ENCODE data around the gene TNIK. TPM values are rescaled to one million over a fixed set of nuclear protein-coding genes. Genes with fewer than 3 reads are reported as not detected.

The TNIK gene
- total and polyA plus RNA-seq, 4 donors = 3.7 to 9.8 (median 5.2) TPM

DNA sequence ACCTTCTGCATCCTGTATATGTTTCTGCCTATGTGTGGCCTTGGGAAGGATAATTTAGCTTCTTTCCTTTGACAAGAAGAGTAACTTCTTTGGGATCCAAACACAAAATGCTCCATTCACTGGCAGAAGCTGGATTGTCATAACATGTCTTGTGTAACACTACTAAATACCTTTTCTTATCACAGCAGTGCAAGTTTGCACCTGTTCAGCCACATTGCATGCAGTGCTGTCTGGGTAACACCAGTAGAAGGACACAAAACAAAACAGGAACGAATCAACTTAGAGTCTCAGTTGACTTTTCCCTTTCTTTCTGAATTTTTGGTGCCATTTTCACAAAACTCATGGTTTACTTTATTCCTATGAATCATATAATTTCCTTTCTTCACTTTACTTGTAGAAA lies 43.6 kb upstream of the TNIK start:
- H3K4me1 ChIP-seq (ENCODE audit: control insufficient read depth in 4 of 4, insufficient read depth in 4 of 4, low read length in 3 of 4) = no peaks in the 10 kb centered on the region
- DNase-seq (ENCODE audit: low spot score) = no peak
- H3K27ac ChIP-seq (ENCODE audit: low read depth in 1 of 2, low read length in 2 of 2) = no peak overlapping the region
- no peaks in the 10 kb centered on the region for H3K36me3 ChIP-seq (ENCODE audit: control insufficient read depth in 4 of 4, insufficient read depth in 3 of 4, low read depth in 1 of 4, low read length in 3 of 4)
- H3K9me3 ChIP-seq (ENCODE audit: control insufficient read depth in 4 of 4, low read length in 3 of 4) = no peaks in the 10 kb centered on the region
- H3K27me3 ChIP-seq (ENCODE audit: control insufficient read depth in 4 of 4, insufficient read depth in 4 of 4, low read length in 3 of 4) = no peaks in the 10 kb centered on the region
- no peak overlapping the region for H3K4me3 ChIP-seq (ENCODE audit: low read depth in 1 of 3, low read length in 3 of 3)
- WGBS = 89% methylated on average over 1 of the region's 1 CpG
- TF ChIP-seq, protein P1, sequence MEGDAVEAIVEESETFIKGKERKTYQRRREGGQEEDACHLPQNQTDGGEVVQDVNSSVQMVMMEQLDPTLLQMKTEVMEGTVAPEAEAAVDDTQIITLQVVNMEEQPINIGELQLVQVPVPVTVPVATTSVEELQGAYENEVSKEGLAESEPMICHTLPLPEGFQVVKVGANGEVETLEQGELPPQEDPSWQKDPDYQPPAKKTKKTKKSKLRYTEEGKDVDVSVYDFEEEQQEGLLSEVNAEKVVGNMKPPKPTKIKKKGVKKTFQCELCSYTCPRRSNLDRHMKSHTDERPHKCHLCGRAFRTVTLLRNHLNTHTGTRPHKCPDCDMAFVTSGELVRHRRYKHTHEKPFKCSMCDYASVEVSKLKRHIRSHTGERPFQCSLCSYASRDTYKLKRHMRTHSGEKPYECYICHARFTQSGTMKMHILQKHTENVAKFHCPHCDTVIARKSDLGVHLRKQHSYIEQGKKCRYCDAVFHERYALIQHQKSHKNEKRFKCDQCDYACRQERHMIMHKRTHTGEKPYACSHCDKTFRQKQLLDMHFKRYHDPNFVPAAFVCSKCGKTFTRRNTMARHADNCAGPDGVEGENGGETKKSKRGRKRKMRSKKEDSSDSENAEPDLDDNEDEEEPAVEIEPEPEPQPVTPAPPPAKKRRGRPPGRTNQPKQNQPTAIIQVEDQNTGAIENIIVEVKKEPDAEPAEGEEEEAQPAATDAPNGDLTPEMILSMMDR (IDR thresholded peaks at IDR 0.05; ENCODE audit: low read depth, low read length, missing input control) = no peak
- no peak for TF ChIP-seq JUND (IDR thresholded peaks at IDR 0.05)
- TF ChIP-seq RXRA (IDR thresholded peaks at IDR 0.05) = no peak
- TF ChIP-seq, protein P2, sequence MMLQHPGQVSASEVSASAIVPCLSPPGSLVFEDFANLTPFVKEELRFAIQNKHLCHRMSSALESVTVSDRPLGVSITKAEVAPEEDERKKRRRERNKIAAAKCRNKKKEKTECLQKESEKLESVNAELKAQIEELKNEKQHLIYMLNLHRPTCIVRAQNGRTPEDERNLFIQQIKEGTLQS (IDR thresholded peaks at IDR 0.05) = no peak
- TF ChIP-seq FOXA1 (IDR thresholded peaks at IDR 0.05) = no peak
- no peak for TF ChIP-seq FOXA2 (IDR thresholded peaks at IDR 0.05)
- no peak for TF ChIP-seq TAF1 (conservative IDR thresholded peaks at IDR 0.05)
- TF ChIP-seq HNF4G (IDR thresholded peaks at IDR 0.05) = no peak
- no peak for TF ChIP-seq NR2F2 (IDR thresholded peaks at IDR 0.05)
- TF ChIP-seq EGR1 (IDR thresholded peaks at IDR 0.05; ENCODE audit: low read depth in 2 of 2) = no peak
- TF ChIP-seq, protein P3, sequence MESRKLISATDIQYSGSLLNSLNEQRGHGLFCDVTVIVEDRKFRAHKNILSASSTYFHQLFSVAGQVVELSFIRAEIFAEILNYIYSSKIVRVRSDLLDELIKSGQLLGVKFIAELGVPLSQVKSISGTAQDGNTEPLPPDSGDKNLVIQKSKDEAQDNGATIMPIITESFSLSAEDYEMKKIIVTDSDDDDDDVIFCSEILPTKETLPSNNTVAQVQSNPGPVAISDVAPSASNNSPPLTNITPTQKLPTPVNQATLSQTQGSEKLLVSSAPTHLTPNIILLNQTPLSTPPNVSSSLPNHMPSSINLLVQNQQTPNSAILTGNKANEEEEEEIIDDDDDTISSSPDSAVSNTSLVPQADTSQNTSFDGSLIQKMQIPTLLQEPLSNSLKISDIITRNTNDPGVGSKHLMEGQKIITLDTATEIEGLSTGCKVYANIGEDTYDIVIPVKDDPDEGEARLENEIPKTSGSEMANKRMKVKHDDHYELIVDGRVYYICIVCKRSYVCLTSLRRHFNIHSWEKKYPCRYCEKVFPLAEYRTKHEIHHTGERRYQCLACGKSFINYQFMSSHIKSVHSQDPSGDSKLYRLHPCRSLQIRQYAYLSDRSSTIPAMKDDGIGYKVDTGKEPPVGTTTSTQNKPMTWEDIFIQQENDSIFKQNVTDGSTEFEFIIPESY (IDR thresholded peaks at IDR 0.05) = no peak
- TF ChIP-seq RAD21 (IDR thresholded peaks at IDR 0.05) = no peak
- no peak for TF ChIP-seq GABPA (IDR thresholded peaks at IDR 0.05 in 1 of 2, conservative IDR thresholded peaks at IDR 0.05 in 1 of 2)
- no peak for TF ChIP-seq SP1 (IDR thresholded peaks at IDR 0.05)
- no peak for TF ChIP-seq YY1 (IDR thresholded peaks at IDR 0.05)
- TF ChIP-seq, protein P4, sequence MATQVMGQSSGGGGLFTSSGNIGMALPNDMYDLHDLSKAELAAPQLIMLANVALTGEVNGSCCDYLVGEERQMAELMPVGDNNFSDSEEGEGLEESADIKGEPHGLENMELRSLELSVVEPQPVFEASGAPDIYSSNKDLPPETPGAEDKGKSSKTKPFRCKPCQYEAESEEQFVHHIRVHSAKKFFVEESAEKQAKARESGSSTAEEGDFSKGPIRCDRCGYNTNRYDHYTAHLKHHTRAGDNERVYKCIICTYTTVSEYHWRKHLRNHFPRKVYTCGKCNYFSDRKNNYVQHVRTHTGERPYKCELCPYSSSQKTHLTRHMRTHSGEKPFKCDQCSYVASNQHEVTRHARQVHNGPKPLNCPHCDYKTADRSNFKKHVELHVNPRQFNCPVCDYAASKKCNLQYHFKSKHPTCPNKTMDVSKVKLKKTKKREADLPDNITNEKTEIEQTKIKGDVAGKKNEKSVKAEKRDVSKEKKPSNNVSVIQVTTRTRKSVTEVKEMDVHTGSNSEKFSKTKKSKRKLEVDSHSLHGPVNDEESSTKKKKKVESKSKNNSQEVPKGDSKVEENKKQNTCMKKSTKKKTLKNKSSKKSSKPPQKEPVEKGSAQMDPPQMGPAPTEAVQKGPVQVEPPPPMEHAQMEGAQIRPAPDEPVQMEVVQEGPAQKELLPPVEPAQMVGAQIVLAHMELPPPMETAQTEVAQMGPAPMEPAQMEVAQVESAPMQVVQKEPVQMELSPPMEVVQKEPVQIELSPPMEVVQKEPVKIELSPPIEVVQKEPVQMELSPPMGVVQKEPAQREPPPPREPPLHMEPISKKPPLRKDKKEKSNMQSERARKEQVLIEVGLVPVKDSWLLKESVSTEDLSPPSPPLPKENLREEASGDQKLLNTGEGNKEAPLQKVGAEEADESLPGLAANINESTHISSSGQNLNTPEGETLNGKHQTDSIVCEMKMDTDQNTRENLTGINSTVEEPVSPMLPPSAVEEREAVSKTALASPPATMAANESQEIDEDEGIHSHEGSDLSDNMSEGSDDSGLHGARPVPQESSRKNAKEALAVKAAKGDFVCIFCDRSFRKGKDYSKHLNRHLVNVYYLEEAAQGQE (IDR thresholded peaks at IDR 0.05) = no peak
- no peak overlapping the region for H3K9ac ChIP-seq (ENCODE audit: low read depth in 1 of 2, low read length in 2 of 2)

DNA sequence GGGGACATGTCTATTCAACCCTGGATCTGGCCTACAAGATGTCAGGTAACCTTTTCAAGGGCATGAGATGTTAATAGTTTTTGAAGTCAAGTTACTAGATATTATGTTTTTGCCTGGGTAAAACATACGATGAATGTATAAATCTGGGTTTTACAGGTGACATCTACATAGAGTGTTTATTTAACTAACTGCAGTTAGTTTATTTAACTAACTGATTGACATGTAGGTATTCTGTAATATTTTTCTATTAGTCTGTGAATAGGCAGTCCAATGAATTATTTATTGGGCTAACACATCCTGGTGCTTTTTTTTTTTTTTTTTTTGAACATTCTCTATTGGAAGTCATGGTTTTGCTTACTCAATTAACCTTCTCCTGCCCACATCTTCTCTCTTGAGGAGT lies 38.7 kb upstream of the TNIK start:
- 86% methylated on average over 1 of the region's 1 CpG for WGBS
- DNase-seq (ENCODE audit: low spot score) = no peak
- H3K9ac ChIP-seq (ENCODE audit: low read depth in 1 of 2, low read length in 2 of 2) = no peak overlapping the region
- no peaks in the 10 kb centered on the region for H3K4me1 ChIP-seq (ENCODE audit: control insufficient read depth in 4 of 4, insufficient read depth in 4 of 4, low read length in 3 of 4)
- no peaks in the 10 kb centered on the region for H3K27me3 ChIP-seq (ENCODE audit: control insufficient read depth in 4 of 4, insufficient read depth in 4 of 4, low read length in 3 of 4)
- no peak overlapping the region for H3K4me3 ChIP-seq (ENCODE audit: low read depth in 1 of 3, low read length in 3 of 3)
- TF ChIP-seq, protein P3 (IDR thresholded peaks at IDR 0.05) = no peak
- no peak for TF ChIP-seq TAF1 (conservative IDR thresholded peaks at IDR 0.05)
- TF ChIP-seq RXRA (IDR thresholded peaks at IDR 0.05) = no peak
- no peaks in the 10 kb centered on the region for H3K9me3 ChIP-seq (ENCODE audit: control insufficient read depth in 4 of 4, low read length in 3 of 4)
- no peak overlapping the region for H3K27ac ChIP-seq (ENCODE audit: low read depth in 1 of 2, low read length in 2 of 2)
- H3K36me3 ChIP-seq (ENCODE audit: control insufficient read depth in 4 of 4, insufficient read depth in 3 of 4, low read depth in 1 of 4, low read length in 3 of 4) = no peaks in the 10 kb centered on the region
